IMR-90 (cell line): Measurements from ENCODE around the gene NFKBIE. TPM values are rescaled to one million over a fixed set of nuclear protein-coding genes. Genes with fewer than 3 reads are reported as not detected.

Source experiments
- ATAC-seq: fragments of 200-7000 bp; cut with Tn5 transposase; 2 replicates; pipeline ENCODE4 v1.9.1; 2020; ENCODE audit warnings: low read depth, mild to moderate bottlenecking, moderate library complexity
- BruUV-seq: library from RNA; stranded (reverse); fragments of 400-500 nt; replicated peaks from 2 replicates; lab custom pipeline; 2021; lab: Mats Ljungman, UMichigan
- CTCF ChIA-PET: fragments of 300-600 bp; formaldehyde crosslinking; extraction: SDS; loops from one replicate; lab custom pipeline; 2021; ENCODE audit warnings: antibody characterized with exemption; lab: Yijun Ruan, JAX
- POLR2A ChIA-PET: fragments of 300-600 bp; sonication (Branson Sonifier 250); formaldehyde crosslinking; loops from one replicate; lab custom pipeline; 2022; ENCODE audit warnings: antibody characterized with exemption; ENCODE audit not compliant: unreplicated experiment; lab: Charles Lee
- DNase-seq: peaks from one replicate; pipeline ENCODE4 v3.0.0; 2013
- H2AFZ ChIP-seq: replicated peaks from 2 replicates; pipeline ENCODE3; 2013; ENCODE audit warnings: low read length, mild to moderate bottlenecking; ENCODE audit not compliant: poor library complexity
- H2AK5ac ChIP-seq: 2 replicates; pipeline ENCODE4 v1.6.1; 2013; ENCODE audit warnings: low read depth, low read length, inconsistent platforms
- H2AK9ac ChIP-seq: replicated peaks from 2 replicates; pipeline ENCODE3; 2013; ENCODE audit warnings: mild to moderate bottlenecking, low read depth, low read length, moderate library complexity; ENCODE audit not compliant: poor library complexity
- H2BK120ac ChIP-seq: 2 replicates; pipeline ENCODE4 v1.6.1; 2013; ENCODE audit warnings: low read depth, low read length, inconsistent platforms
- H2BK15ac ChIP-seq: 3 replicates; pipeline ENCODE4 v1.6.1; 2013; ENCODE audit warnings: low read depth, low read length, inconsistent platforms
- H2BK20ac ChIP-seq: 2 replicates; pipeline ENCODE4 v1.6.1; 2013; ENCODE audit warnings: low read depth, mild to moderate bottlenecking, inconsistent platforms, low read length, moderate library complexity
- H2BK5ac ChIP-seq: 2 replicates; pipeline ENCODE4 v1.6.1; 2013; ENCODE audit warnings: mild to moderate bottlenecking, low read depth, low read length, inconsistent platforms; ENCODE audit not compliant: poor library complexity, severe bottlenecking
- H3K14ac ChIP-seq: replicated peaks from 2 replicates; pipeline ENCODE4 v1.6.1; 2013; ENCODE audit warnings: low read depth, low read length, inconsistent platforms
- H3K18ac ChIP-seq: 2 replicates; pipeline ENCODE4 v1.6.1; 2013; ENCODE audit warnings: low read depth, low read length, control low read depth
- H3K23ac ChIP-seq: 2 replicates; pipeline ENCODE4 v1.6.1; 2013; ENCODE audit warnings: low read depth, low read length, inconsistent platforms
- H3K27ac ChIP-seq: 2 replicates; pipeline ENCODE4 v1.5.1; 2013; ENCODE audit warnings: mild to moderate bottlenecking, control low read depth, low read length; ENCODE audit not compliant: insufficient read depth
- H3K27me3 ChIP-seq: 2 replicates; pipeline ENCODE4 v1.6.1; 2013; ENCODE audit warnings: low read length; ENCODE audit not compliant: control insufficient read depth, insufficient read depth
- H3K36me3 ChIP-seq: 2 replicates; pipeline ENCODE4 v1.6.1; 2013; ENCODE audit warnings: low read length, mixed read lengths; ENCODE audit not compliant: control insufficient read depth, insufficient read depth
- H3K4ac ChIP-seq: 2 replicates; pipeline ENCODE4 v1.6.1; 2013; ENCODE audit warnings: low read depth, low read length, inconsistent platforms
- H3K4me1 ChIP-seq: 2 replicates; pipeline ENCODE4 v1.6.1; 2013; ENCODE audit warnings: low read length, mixed read lengths; ENCODE audit not compliant: control insufficient read depth, insufficient read depth
- H3K4me2 ChIP-seq: 2 replicates; pipeline ENCODE4 v1.6.1; 2013; ENCODE audit warnings: low read depth, mild to moderate bottlenecking, control low read depth, low read length, moderate library complexity
- H3K4me3 ChIP-seq: 2 replicates; pipeline ENCODE4 v1.5.1; 2013; ENCODE audit warnings: low read depth, mild to moderate bottlenecking, control low read depth, low read length, moderate library complexity; ENCODE audit not compliant: insufficient read depth
- H3K56ac ChIP-seq: 2 replicates; pipeline ENCODE4 v1.6.1; 2013; ENCODE audit warnings: low read length, inconsistent platforms; ENCODE audit not compliant: insufficient read depth; ENCODE audit errors: extremely low read depth
- H3K79me1 ChIP-seq, 2 experiments: 2 replicates each; pipeline ENCODE4 v1.6.1; 2013; ENCODE audit warnings: low read length in 2 of 2, inconsistent platforms in 1 of 2, low read depth in 1 of 2
- H3K9ac ChIP-seq: 2 replicates; pipeline ENCODE4 v1.6.1; 2013; ENCODE audit warnings: low read depth, low read length, control low read depth
- H3K9me1 ChIP-seq: 2 replicates; pipeline ENCODE4 v1.6.1; 2013; ENCODE audit warnings: low read length, inconsistent platforms; ENCODE audit not compliant: insufficient read depth
- H3K9me3 ChIP-seq: 2 replicates; pipeline ENCODE4 v1.6.1; 2013; ENCODE audit warnings: low read length; ENCODE audit not compliant: control insufficient read depth, insufficient read depth
- H4K20me1 ChIP-seq: 2 replicates; pipeline ENCODE4 v1.6.1; 2013; ENCODE audit warnings: low read length, inconsistent platforms; ENCODE audit not compliant: insufficient read depth
- H4K5ac ChIP-seq: 2 replicates; pipeline ENCODE4 v1.6.1; 2013; ENCODE audit warnings: mild to moderate bottlenecking, low read depth, low read length, control low read depth
- H4K8ac ChIP-seq, 2 experiments: 2 replicates each; pipeline ENCODE4 v1.6.1; 2013; ENCODE audit warnings: low read depth in 2 of 2, low read length in 2 of 2, control low read depth in 1 of 2, inconsistent platforms in 1 of 2
- H4K91ac ChIP-seq: 2 replicates; pipeline ENCODE4 v1.6.1; 2013; ENCODE audit warnings: low read depth, low read length, inconsistent platforms; ENCODE audit not compliant: insufficient read depth
- ELK1 ChIP-seq: fragments of 150-350 bp; IDR thresholded peaks from 2 replicates; pipeline ENCODE4 v1.6.1; 2016; ENCODE audit warnings: low read depth, mild to moderate bottlenecking, low read length, moderate library complexity, borderline replicate concordance
- FOS ChIP-seq: fragments of 150-350 bp; IDR thresholded peaks from 2 replicates; pipeline ENCODE4 v1.6.1; 2016; ENCODE audit warnings: low read depth, low read length
- RFX5 ChIP-seq: IDR thresholded peaks from 2 replicates; pipeline ENCODE4 v1.8.0; 2012; ENCODE audit warnings: low read depth, mild to moderate bottlenecking, low read length, moderate library complexity
- WGBS, 2 experiments: methylation state at CpG; one replicate each; pipeline versions ENCODE4 v1.1.5 to v1.1.7; 2013; ENCODE audit warnings: missing lambda C conversion rate in 2 of 2; ENCODE audit not compliant: insufficient read length in 1 of 2; ENCODE audit errors: extremely low coverage in 2 of 2; 5-methylcytosine and 5-hydroxymethylcytosine counted together
- dilution Hi-C: fragments of 300-500 bp; cut with HindIII; formaldehyde crosslinking; loops from one replicate; pipeline ENCODE4 v1.14.3; 2018; ENCODE audit warnings: low sequenced_read_pairs; ENCODE audit not compliant: unreplicated experiment
- in situ Hi-C: fragments of 300-500 bp; cut with MboI; formaldehyde crosslinking; loops from 3 replicates; pipeline ENCODE4 v1.14.3; 2019; ENCODE audit warnings: low sequenced_read_pairs, inconsistent platforms, mixed read lengths
- intact Hi-C: fragments of 100-400 bp; cut with micrococcal nuclease; formaldehyde crosslinking; loops from 2 replicates; pipeline ENCODE4 v1.10.0; 2022
- polyA plus RNA-seq, 3 experiments: library from polyadenylated mRNA; depleted of rRNA; stranded (reverse); fragments of >200 nt; gene quantifications; 2 replicates each; pipeline ENCODE4 v1.2.3, GENCODE V29; 2012; ENCODE audit warnings: low replicate concordance in 1 of 3
- total RNA-seq: library from RNA; depleted of rRNA; stranded (reverse); fragments of >200 nt; gene quantifications from 2 replicates; pipeline ENCODE4 v1.2.3, GENCODE V29; 2012
- TF ChIP-seq, protein P1 (sequence below): conservative IDR thresholded peaks from 2 replicates; pipeline ENCODE4 v1.5.1; 2012; ENCODE audit warnings: mild to moderate bottlenecking, low read depth, low read length, improper control_type of control experiment

Gene NFKBIE
- total and polyA plus RNA-seq, 2 of the 4 experiments (the other 2 are of a cell fraction) = 7.9 to 13.0 TPM

- BruUV-seq = no TSS peak
- CTCF ChIA-PET = interaction anchor here (1.1 kb wide), 1 partner anchor 16 kb away, joined by 3 read pairs; no protein-coding TSS in a partner anchor
- Histone ChIP-seq H3K4me1 (peaks cover 3% of the 10 kb centered on the region), H4K91ac (no peak overlapping the region), H3K36me3 (peaks cover 56% of the 10 kb centered on the region), H3K27ac (no peak overlapping the region), H3K56ac (no peak overlapping the region), H2BK5ac (no peak overlapping the region), H3K18ac (no peak overlapping the region), H2AK9ac (no peak overlapping the region), H4K8ac (no peak overlapping the region), H2BK15ac (no peak overlapping the region), H3K79me1 (peaks cover 23 to 81% of the 10 kb centered on the region in 2 experiments), H2BK20ac (no peak overlapping the region), H3K23ac (no peak overlapping the region; the same call in 1 of the 2 replicates), H3K9me1 (peaks cover 13% of the 10 kb centered on the region), H3K4me3 (no peak overlapping the region), H4K20me1 (peaks cover 88% of the 10 kb centered on the region), H3K4me2 (no peak overlapping the region), H3K4ac (no peak overlapping the region), H4K5ac (no peak overlapping the region), H2AFZ (no peak overlapping the region), H2AK5ac (no peak overlapping the region), H3K9ac (no peak overlapping the region), H2BK120ac (no peak overlapping the region), H3K14ac (no peak overlapping the region), H3K27me3 (no peaks in the 10 kb centered on the region), H3K9me3 (no peaks in the 10 kb centered on the region)
- in situ Hi-C loops (no loop called here), intact Hi-C loops (no loop called here), dilution Hi-C loops (no loop called here)
- no peak for ATAC-seq
- TF ChIP-seq, protein P1, sequence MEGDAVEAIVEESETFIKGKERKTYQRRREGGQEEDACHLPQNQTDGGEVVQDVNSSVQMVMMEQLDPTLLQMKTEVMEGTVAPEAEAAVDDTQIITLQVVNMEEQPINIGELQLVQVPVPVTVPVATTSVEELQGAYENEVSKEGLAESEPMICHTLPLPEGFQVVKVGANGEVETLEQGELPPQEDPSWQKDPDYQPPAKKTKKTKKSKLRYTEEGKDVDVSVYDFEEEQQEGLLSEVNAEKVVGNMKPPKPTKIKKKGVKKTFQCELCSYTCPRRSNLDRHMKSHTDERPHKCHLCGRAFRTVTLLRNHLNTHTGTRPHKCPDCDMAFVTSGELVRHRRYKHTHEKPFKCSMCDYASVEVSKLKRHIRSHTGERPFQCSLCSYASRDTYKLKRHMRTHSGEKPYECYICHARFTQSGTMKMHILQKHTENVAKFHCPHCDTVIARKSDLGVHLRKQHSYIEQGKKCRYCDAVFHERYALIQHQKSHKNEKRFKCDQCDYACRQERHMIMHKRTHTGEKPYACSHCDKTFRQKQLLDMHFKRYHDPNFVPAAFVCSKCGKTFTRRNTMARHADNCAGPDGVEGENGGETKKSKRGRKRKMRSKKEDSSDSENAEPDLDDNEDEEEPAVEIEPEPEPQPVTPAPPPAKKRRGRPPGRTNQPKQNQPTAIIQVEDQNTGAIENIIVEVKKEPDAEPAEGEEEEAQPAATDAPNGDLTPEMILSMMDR = no peak
- no peak for TF ChIP-seq FOS
- TF ChIP-seq RFX5 = no peak
- TF ChIP-seq ELK1 = no peak
- DNase-seq = no peak
- POLR2A ChIA-PET = no interaction called here
- no CpG with 5 or more reads among the region's 3 CpGs for WGBS, 2 experiments
These were observed 14.6 kb downstream of the NFKBIE start for GRCh38 chr6:44250718-44251123.
